KMS-11 (cell line): Measurements from ENCODE around the gene NCAM1.

Source experiments
- H2AFZ ChIP-seq: fragments of 200-600 bp; sonication (generic); 2 replicates; pipeline ENCODE4 v1.6.1; 2016; ENCODE audit warnings: antibody characterized with exemption, mixed run types, low read depth
- H3K27ac ChIP-seq: fragments of 200-600 bp; sonication (generic); 2 replicates; pipeline ENCODE4 v1.6.1; 2016; ENCODE audit warnings: mild to moderate bottlenecking, mixed run types
- H3K27me3 ChIP-seq: fragments of 200-600 bp; sonication (generic); 2 replicates; pipeline ENCODE4 v1.6.1; 2017; ENCODE audit warnings: mild to moderate bottlenecking, low read depth, mixed run types, moderate library complexity; ENCODE audit not compliant: insufficient read depth
- H3K36me3 ChIP-seq: fragments of 200-600 bp; sonication (generic); 2 replicates; pipeline ENCODE4 v1.6.1; 2017; ENCODE audit warnings: mild to moderate bottlenecking, mixed run types; ENCODE audit not compliant: insufficient read depth
- H3K4me1 ChIP-seq: fragments of 200-600 bp; sonication (generic); 2 replicates; pipeline ENCODE4 v1.6.1; 2016; ENCODE audit warnings: mild to moderate bottlenecking, low read depth, mixed run types; ENCODE audit not compliant: poor library complexity, severe bottlenecking
- H3K4me2 ChIP-seq: fragments of 200-600 bp; sonication (generic); 2 replicates; pipeline ENCODE4 v1.7.0; 2016; ENCODE audit warnings: mild to moderate bottlenecking, mixed run types
- H3K4me3 ChIP-seq: fragments of 200-600 bp; sonication (generic); IDR thresholded peaks from 2 replicates; pipeline ENCODE4 v1.6.1; 2017; ENCODE audit warnings: low read depth, low read length, mixed read lengths; ENCODE audit not compliant: insufficient read depth
- H3K79me2 ChIP-seq: fragments of 200-600 bp; sonication (generic); 2 replicates; pipeline ENCODE4 v1.6.1; 2016; ENCODE audit warnings: low read depth, mixed run types; ENCODE audit not compliant: insufficient read depth
- H3K9ac ChIP-seq: fragments of 200-600 bp; sonication (generic); 2 replicates; pipeline ENCODE4 v1.6.1; 2016; ENCODE audit warnings: mild to moderate bottlenecking, mixed run types
- H4K20me1 ChIP-seq: fragments of 200-600 bp; sonication (generic); 2 replicates; pipeline ENCODE4 v1.6.1; 2016; ENCODE audit warnings: mild to moderate bottlenecking, mixed run types; ENCODE audit not compliant: insufficient read depth
- CTCF ChIP-seq: fragments of 200-600 bp; sonication (generic); conservative IDR thresholded peaks from 2 replicates; pipeline ENCODE4 v1.6.1; 2017; ENCODE audit warnings: low read depth, mild to moderate bottlenecking, antibody characterized with exemption, low read length, moderate library complexity, mixed read lengths

NCAM1 gene

GRCh38 chr11:113161711-113162591, 200.7 kb downstream of the NCAM1 start:
- Histone ChIP-seq H4K20me1 (no peaks in the 10 kb centered on the region), H3K4me2 (no peak overlapping the region), H3K27me3 (no peaks in the 10 kb centered on the region), H3K4me1 (no peaks in the 10 kb centered on the region), H3K79me2 (no peaks in the 10 kb centered on the region), H3K27ac (no peak overlapping the region), H2AFZ (no peak overlapping the region), H3K36me3 (no peaks in the 10 kb centered on the region), H3K4me3 (no peak overlapping the region), H3K9ac (no peak overlapping the region)
- no peak for TF ChIP-seq CTCF

- Histone ChIP-seq H3K4me1 (no peaks in the 10 kb centered on the region), H3K79me2 (no peaks in the 10 kb centered on the region), H3K36me3 (no peaks in the 10 kb centered on the region), H3K27me3 (no peaks in the 10 kb centered on the region), H3K9ac (no peak overlapping the region), H4K20me1 (no peaks in the 10 kb centered on the region), H3K4me2 (no peak overlapping the region), H2AFZ (no peak overlapping the region), H3K4me3 (no peak overlapping the region), H3K27ac (no peak overlapping the region)
- TF ChIP-seq CTCF: no peak
Measured at GRCh38 chr11:113162592-113162962, 201.4 kb downstream of the NCAM1 start.

- Histone ChIP-seq H3K4me1 (no peaks in the 10 kb centered on the region), H2AFZ (no peak overlapping the region), H3K4me2 (no peak overlapping the region), H3K27me3 (no peaks in the 10 kb centered on the region), H3K4me3 (no peak overlapping the region), H3K79me2 (no peaks in the 10 kb centered on the region), H3K27ac (no peak overlapping the region), H3K36me3 (no peaks in the 10 kb centered on the region), H4K20me1 (no peaks in the 10 kb centered on the region), H3K9ac (no peak overlapping the region)
- TF ChIP-seq CTCF: no peak
Measured at GRCh38 chr11:113163291-113164030, 202.2 kb downstream of the NCAM1 start.

- Histone ChIP-seq H3K4me1 (no peaks in the 10 kb centered on the region), H3K27ac (no peak overlapping the region), H3K4me2 (no peak overlapping the region), H4K20me1 (no peaks in the 10 kb centered on the region), H3K4me3 (no peak overlapping the region), H3K27me3 (no peaks in the 10 kb centered on the region), H3K36me3 (no peaks in the 10 kb centered on the region), H3K9ac (no peak overlapping the region), H3K79me2 (no peaks in the 10 kb centered on the region), H2AFZ (no peak overlapping the region)
- TF ChIP-seq CTCF: no peak
Measured at GRCh38 chr11:113166280-113166679, 205.1 kb downstream of the NCAM1 start.
